H1 (cell line): ENCODE data around the gene STK31. TPM values are rescaled to one million over a fixed set of nuclear protein-coding genes. Genes with fewer than 3 reads are reported as not detected.

Source experiments
- CTCF ChIA-PET: fragments of 300-600 bp; sonication (Branson Sonifier 250); formaldehyde crosslinking; loops from one replicate; lab custom pipeline; 2021; ENCODE audit not compliant: partially characterized antibody; lab: Charles Lee
- POLR2A ChIA-PET: fragments of 300-600 bp; sonication (Branson Sonifier 250); formaldehyde crosslinking; loops from one replicate; lab custom pipeline; 2021; ENCODE audit warnings: inconsistent platforms; ENCODE audit not compliant: partially characterized antibody; lab: Charles Lee
- DNase-seq, 2 experiments: peaks; one replicate each; pipeline versions ENCODE4 v3.0.0 to v3.0.0-alpha.2; 2010 to 2022; ENCODE audit warnings: low spot score in 2 of 2, low read depth in 1 of 2, mixed read lengths in 1 of 2
- FAIRE-seq: peaks from 2 replicates; lab custom pipeline; 2011; peaks lifted over from hg19 to GRCh38; lab: Jason Lieb, UNC
- H2AFZ ChIP-seq: 2 replicates; pipeline ENCODE4 v1.8.1; 2012; ENCODE audit warnings: low read length, inconsistent platforms
- H2AK5ac ChIP-seq: 2 replicates; pipeline ENCODE4 v1.6.1; 2013; ENCODE audit warnings: low read depth, low read length
- H2BK120ac ChIP-seq: replicated peaks from 2 replicates; pipeline ENCODE3; 2013; ENCODE audit warnings: low read depth, low read length, inconsistent platforms
- H2BK12ac ChIP-seq: 2 replicates; pipeline ENCODE4 v1.6.1; 2013; ENCODE audit warnings: low read depth, low read length
- H2BK15ac ChIP-seq: 2 replicates; pipeline ENCODE4 v1.6.1; 2013; ENCODE audit warnings: low read length
- H2BK20ac ChIP-seq: 2 replicates; pipeline ENCODE4 v1.6.1; 2013; ENCODE audit warnings: low read length
- H2BK5ac ChIP-seq: 2 replicates; pipeline ENCODE4 v1.6.1; 2013; ENCODE audit warnings: low read depth, low read length
- H3K14ac ChIP-seq: 2 replicates; pipeline ENCODE4 v1.6.1; 2013; ENCODE audit warnings: inconsistent platforms; ENCODE audit not compliant: insufficient read length
- H3K18ac ChIP-seq: 2 replicates; pipeline ENCODE4 v1.6.1; 2013; ENCODE audit warnings: low read length; ENCODE audit errors: extremely low read depth
- H3K23ac ChIP-seq: 2 replicates; pipeline ENCODE4 v1.6.1; 2013; ENCODE audit warnings: inconsistent platforms; ENCODE audit not compliant: insufficient read length
- H3K23me2 ChIP-seq: 2 replicates; pipeline ENCODE4 v1.6.1; 2013; ENCODE audit warnings: low read depth, low read length
- H3K27ac ChIP-seq: 2 replicates; pipeline ENCODE4 v1.6.1; 2011; ENCODE audit warnings: low read depth, low read length, inconsistent platforms
- H3K27me3 ChIP-seq, 4 experiments: replicated peaks in 1 of 4; 1 replicate in 1 of 4; 2 replicates in 3 of 4; pipeline versions ENCODE4 v1.6.1 to v1.8.1; 2011 to 2013; ENCODE audit warnings: low read length in 3 of 4, mild to moderate bottlenecking in 3 of 4, inconsistent platforms in 2 of 4, mixed read lengths in 2 of 4, moderate library complexity in 1 of 4; ENCODE audit not compliant: control insufficient read depth in 3 of 4, insufficient read depth in 3 of 4; ENCODE audit errors: extremely low read depth in 1 of 4
- H3K36me3 ChIP-seq, 4 experiments: 2 replicates each; pipeline versions ENCODE4 v1.6.1 to v1.8.1; 2011 to 2013; ENCODE audit warnings: mild to moderate bottlenecking in 4 of 4, low read length in 3 of 4, moderate library complexity in 2 of 4, control low read depth in 1 of 4, inconsistent platforms in 1 of 4; ENCODE audit not compliant: insufficient read depth in 4 of 4, control insufficient read depth in 2 of 4
- H3K4ac ChIP-seq: replicated peaks from 2 replicates; pipeline ENCODE3; 2013; ENCODE audit warnings: low read length, low read depth, mixed read lengths, inconsistent platforms; ENCODE audit not compliant: insufficient read length
- H3K4me1 ChIP-seq, 4 experiments: replicated peaks in 1 of 4; 1 replicate in 1 of 4; 2 replicates in 3 of 4; pipeline versions ENCODE4 v1.6.1 to v1.8.1; 2011 to 2013; ENCODE audit warnings: low read length in 3 of 4, inconsistent platforms in 2 of 4, mixed read lengths in 1 of 4; ENCODE audit not compliant: insufficient read depth in 4 of 4, control insufficient read depth in 3 of 4
- H3K4me2 ChIP-seq, 2 experiments: 2 replicates each; pipeline versions ENCODE4 v1.6.1 to v1.8.1; 2011 to 2013; ENCODE audit warnings: low read depth in 2 of 2, low read length in 2 of 2, control low read depth in 1 of 2, inconsistent platforms in 1 of 2, mild to moderate bottlenecking in 1 of 2; ENCODE audit not compliant: insufficient read depth in 1 of 2
- H3K4me3 ChIP-seq, 4 experiments: fragments of 200-600, 300-600 bp in 1 of 4; sonication (generic), shearing (Covaris generic), sonication (Bioruptor Twin) in 1 of 4; 2 replicates each; pipeline versions ENCODE4 v1.5.1 to v1.8.1; 2011 to 2016; ENCODE audit warnings: low read length in 4 of 4, low read depth in 3 of 4, control low read depth in 2 of 4, inconsistent platforms in 2 of 4, mild to moderate bottlenecking in 2 of 4, mixed read lengths in 1 of 4, moderate library complexity in 1 of 4; ENCODE audit not compliant: insufficient read depth in 2 of 4; ENCODE audit errors: extremely low read depth in 1 of 4
- H3K56ac ChIP-seq: replicated peaks from 2 replicates; pipeline ENCODE3; 2013; ENCODE audit warnings: low read depth, mild to moderate bottlenecking, mixed read lengths, low read length, inconsistent platforms; ENCODE audit not compliant: insufficient read length
- H3K79me1 ChIP-seq: 2 replicates; pipeline ENCODE4 v1.6.1; 2013; ENCODE audit warnings: low read depth, low read length, control low read depth
- H3K79me2 ChIP-seq, 2 experiments: 2 replicates each; pipeline versions ENCODE4 v1.6.1 to v1.8.1; 2012 to 2013; ENCODE audit warnings: low read length in 2 of 2, mild to moderate bottlenecking in 2 of 2, inconsistent platforms in 1 of 2; ENCODE audit not compliant: insufficient read depth in 2 of 2, control insufficient read depth in 1 of 2
- H3K9ac ChIP-seq, 4 experiments: replicated peaks in 1 of 4; 1 replicate in 1 of 4; 2 replicates in 3 of 4; pipeline versions ENCODE4 v1.6.1 to v1.8.1; 2011 to 2013; ENCODE audit warnings: low read depth in 3 of 4, low read length in 3 of 4, control low read depth in 2 of 4, mild to moderate bottlenecking in 2 of 4, moderate library complexity in 2 of 4, inconsistent platforms in 1 of 4; ENCODE audit errors: extremely low read depth in 1 of 4
- H3K9me3 ChIP-seq, 2 experiments: 2 replicates each; pipeline versions ENCODE4 v1.6.1 to v1.8.1; 2012 to 2013; ENCODE audit warnings: mild to moderate bottlenecking in 2 of 2, moderate library complexity in 2 of 2, control low read depth in 1 of 2, inconsistent platforms in 1 of 2, low read depth in 1 of 2, low read length in 1 of 2, mixed read lengths in 1 of 2; ENCODE audit not compliant: insufficient read depth in 2 of 2
- H4K20me1 ChIP-seq, 2 experiments: replicated peaks in 1 of 2; 2 replicates each; pipeline versions ENCODE3 to v1.8.1; 2011 to 2013; ENCODE audit warnings: inconsistent platforms in 2 of 2, low read length in 2 of 2, mild to moderate bottlenecking in 1 of 2; ENCODE audit not compliant: insufficient read depth in 2 of 2, control insufficient read depth in 1 of 2
- H4K5ac ChIP-seq: 2 replicates; pipeline ENCODE4 v1.6.1; 2013; ENCODE audit warnings: low read length, low read depth, mixed read lengths, inconsistent platforms; ENCODE audit not compliant: insufficient read length
- H4K8ac ChIP-seq: 2 replicates; pipeline ENCODE4 v1.8.0; 2013; ENCODE audit warnings: mild to moderate bottlenecking, moderate library complexity, low read length, inconsistent platforms; ENCODE audit not compliant: insufficient read depth; ENCODE audit errors: extremely low read depth
- H4K91ac ChIP-seq: replicated peaks from 2 replicates; pipeline ENCODE3; 2013; ENCODE audit warnings: low read length, mixed read lengths, inconsistent platforms; ENCODE audit not compliant: insufficient read length
- BRCA1 ChIP-seq: IDR thresholded peaks from 2 replicates; pipeline ENCODE4 v1.6.1; 2012; ENCODE audit warnings: low read depth, low read length, improper control_type of control experiment
- CTCF ChIP-seq, 3 experiments: IDR thresholded peaks; 1 replicate in 2 of 3; 2 replicates in 1 of 3; pipeline versions ENCODE4 v1.5.1 to v1.6.1; 2011; ENCODE audit warnings: low read length in 3 of 3, mild to moderate bottlenecking in 3 of 3, inconsistent platforms in 2 of 3, low read depth in 1 of 3, moderate library complexity in 1 of 3; ENCODE audit not compliant: insufficient read depth in 1 of 3; ENCODE audit errors: control extremely low read depth in 1 of 3
- WGBS, 2 experiments: shearing (Covaris generic) in 1 of 2; methylation state at CpG; one replicate each; pipeline versions ENCODE4 v1.1.6 to v1.1.7; 2013 to 2015; ENCODE audit warnings: low lambda C conversion rate in 2 of 2, mixed read lengths in 2 of 2, inconsistent platforms in 1 of 2, low coverage in 1 of 2, missing lambda C conversion rate in 1 of 2; ENCODE audit not compliant: insufficient replicate concordance in 2 of 2, insufficient coverage in 1 of 2, insufficient read length in 1 of 2; ENCODE audit errors: extremely low coverage in 1 of 2, missing lambda C conversion rate in 1 of 2; 5-methylcytosine and 5-hydroxymethylcytosine counted together
- polyA plus RNA-seq, 7 experiments: library from polyadenylated mRNA; depleted of rRNA in 3 of 7; stranded (reverse) in 5 of 7; unstranded in 2 of 7; fragments of >200 nt in 5 of 7; fragments of 200-250 nt in 2 of 7; gene quantifications; 1 replicate in 5 of 7; 2 replicates in 1 of 7; 4 replicates in 1 of 7; pipeline versions ENCODE4 v1.2.1 to v1.2.3, GENCODE V29; 2011 to 2013; ENCODE audit warnings: missing spikeins in 2 of 7, mixed read lengths in 2 of 7
- total RNA-seq: library from RNA; stranded (reverse); fragmentation: NEBNext Ultra II Directional; extraction: Animal tissue kit (Norgen Biotek cat#: 25700); gene quantifications from 2 replicates; pipeline ENCODE4 v1.2.1, GENCODE V29; 2021

The STK31 gene
- total and polyA plus RNA-seq, 2 of the 8 experiments (the other 6 are each of a cell fraction or from before 2014, with no cell fraction given): 0.15 to 0.32 TPM

GRCh38 chr7:23721456-23721855 lies 11.4 kb downstream of the STK31 start:
- Histone ChIP-seq H4K5ac (no peak overlapping the region), H2BK120ac (no peak overlapping the region), H2BK12ac (no peak overlapping the region), H2BK15ac (no peak overlapping the region), H3K56ac (no peak overlapping the region), H3K79me1 (no peaks in the 10 kb centered on the region), H4K20me1 (no peaks in the 10 kb centered on the region), H3K27me3 (peaks cover 5 to 25% (median 19%) of the 10 kb centered on the region in 4 experiments), H2BK20ac (no peak overlapping the region), H3K18ac (no peak overlapping the region), H2BK5ac (no peak overlapping the region), H3K4me1 (peaks cover 0 to 8% (median 1%) of the 10 kb centered on the region in 4 experiments; a peak in 4 of 7 replicates), H4K8ac (no peak overlapping the region), H3K36me3 (no peaks in the 10 kb centered on the region), H4K91ac (no peak overlapping the region), H2AFZ (no peak overlapping the region), H3K23ac (no peak overlapping the region), H3K9ac (no peak overlapping the region), H2AK5ac (no peak overlapping the region), H3K4ac (no peak overlapping the region), H3K14ac (no peak overlapping the region), H3K4me2 (no peak overlapping the region), H3K9me3 (peaks cover 2 to 3% of the 10 kb centered on the region in 2 experiments; a peak in 1 of 4 replicates), H3K27ac (no peak overlapping the region), H3K4me3 (no peak overlapping the region), H3K23me2 (no peaks in the 10 kb centered on the region), H3K79me2 (no peaks in the 10 kb centered on the region)
- DNase-seq (no peak), FAIRE-seq (no peak)
- ChIA-PET POLR2A (no interaction called here), CTCF (interaction anchor here (0.6 to 4.6 kb wide), 7 partner anchors 11 to 1220 kb away, joined by 3 to 18 read pairs (median 4); partner anchors contain the start of gene STK31)
- 90% methylated on average over 4 of the region's 4 CpGs; no CpG with 5 or more reads in 1 of the 2 experiments for WGBS, 2 experiments
- TF ChIP-seq CTCF (IDR thresholded peaks at IDR 0.05; ENCODE audit: control extremely low read depth in 1 of 3, insufficient read depth in 1 of 3, low read depth in 1 of 3, low read length in 3 of 3) (no peak), BRCA1 (no peak)
